GM18909 (cell line): ENCODE data around the gene KYNU.
"Not testable (repeated sequence)": the region's sequence is repeated elsewhere in the genome, so short reads cannot be mapped to it uniquely, and the experiment has no call there.

Experiments
- ATAC-seq: cut with Tn5 transposase; IDR thresholded peaks from one replicate; pipeline ENCODE4 v1.9.1; 2021; ENCODE audit warnings: mild to moderate bottlenecking; ENCODE audit not compliant: unreplicated experiment, poor library complexity

Gene KYNU

GRCh38 chr2:142869461-142870106, 7.9 kb upstream of the KYNU start:
- no peak for ATAC-seq

- ATAC-seq = no peak
Measured at GRCh38 chr2:142870526-142870925, 6.9 kb upstream of the KYNU start.

- no peak for ATAC-seq
Measured at GRCh38 chr2:142871396-142871795, 6.1 kb upstream of the KYNU start.

GRCh38 chr2:142872882-142873724, 4.4 kb upstream of the KYNU start:
- ATAC-seq = no peak

GRCh38 chr2:142873831-142874287, 3.6 kb upstream of the KYNU start:
- ATAC-seq = peak; percentile 21

- no peak for ATAC-seq
Measured at GRCh38 chr2:142874293-142874814, 3.1 kb upstream of the KYNU start.

- no peak for ATAC-seq
Measured at GRCh38 chr2:142875010-142875409, 2.5 kb upstream of the KYNU start.

- no peak for ATAC-seq
Measured at GRCh38 chr2:142875652-142876051, 1.8 kb upstream of the KYNU start.

GRCh38 chr2:142876423-142876822, 1.0 kb upstream of the KYNU start:
- ATAC-seq = no peak

- ATAC-seq = peak; percentile 37
Measured at GRCh38 chr2:142878031-142878678, 691 bp downstream of the KYNU start.

GRCh38 chr2:142879151-142879550, 1.7 kb downstream of the KYNU start:
- no peak for ATAC-seq

- no peak for ATAC-seq
Measured at GRCh38 chr2:142880279-142880678, 2.8 kb downstream of the KYNU start.

- no peak for ATAC-seq
Measured at GRCh38 chr2:142881619-142882018, 4.2 kb downstream of the KYNU start.

GRCh38 chr2:142882500-142882899, 5.0 kb downstream of the KYNU start:
- ATAC-seq = not testable (repeated sequence)

GRCh38 chr2:142883526-142883925, 6.1 kb downstream of the KYNU start:
- no peak for ATAC-seq

GRCh38 chr2:142885543-142885942, 8.1 kb downstream of the KYNU start:
- no peak for ATAC-seq

- ATAC-seq = peak; percentile 99
Measured at GRCh38 chr2:142892715-142893114, 15.3 kb downstream of the KYNU start.

- no peak for ATAC-seq
Measured at GRCh38 chr2:142893241-142893640, 15.8 kb downstream of the KYNU start.

- peak; percentile 52 for ATAC-seq
Measured at GRCh38 chr2:142897807-142898206, 20.3 kb downstream of the KYNU start.

- ATAC-seq = not testable (repeated sequence)
Measured at GRCh38 chr2:142900327-142900726, 22.9 kb downstream of the KYNU start.

GRCh38 chr2:142901780-142902179, 24.3 kb downstream of the KYNU start:
- no peak for ATAC-seq
